B cell (primary cell): ENCODE data around the gene AAK1.

Experiments
- CTCF ChIP-seq: fragments of 200-600 bp; IDR thresholded peaks from one replicate; pipeline ENCODE4 v1.8.0; 2022; ENCODE audit warnings: antibody characterized with exemption, mild to moderate bottlenecking
- EZH2 ChIP-seq: IDR thresholded peaks from 2 replicates; pipeline ENCODE4 v1.6.1; 2012; ENCODE audit warnings: borderline replicate concordance, low read depth, mild to moderate bottlenecking, moderate library complexity, low read length; ENCODE audit not compliant: insufficient read depth, poor library complexity, severe bottlenecking

GRCh38 chr2:69628325-69629021, 15.1 kb downstream of the AAK1 start:
- no peak for TF ChIP-seq CTCF
- TF ChIP-seq EZH2, result no peak
